Stimulated activated CD4-positive, alpha-beta T cell treated with anti-CD3 and anti-CD28 coated beads, Interleukin-15, amount 100 ng/mL, for 1 hour (primary cell): Measurements from ENCODE around the gene GOSR2.
"Not testable (repeated sequence)": the region's sequence is repeated elsewhere in the genome, so short reads cannot be mapped to it uniquely, and the experiment has no call there.

Experiments used
- DNase-seq, 2 donors: peaks; one replicate each; pipeline ENCODE4 v3.0.0-alpha.2; 2020; ENCODE audit warnings: low read depth in 1 of 2, low spot score in 1 of 2

GOSR2 gene

GRCh38 chr17:46928467-46929261 lies 5.7 kb downstream of the GOSR2 start:
- DNase-seq, result no peak

- no peak for DNase-seq
These were observed 6.5 kb downstream of the GOSR2 start for GRCh38 chr17:46929413-46929812.

- no peak for DNase-seq
These were observed 7.1 kb downstream of the GOSR2 start for GRCh38 chr17:46930051-46930450.

GRCh38 chr17:46931596-46931995 lies 8.6 kb downstream of the GOSR2 start:
- no peak for DNase-seq

GRCh38 chr17:46935658-46936266 lies 12.8 kb downstream of the GOSR2 start:
- DNase-seq, result no peak

GRCh38 chr17:46940692-46941404 lies 17.9 kb downstream of the GOSR2 start:
- peak; percentile 43 to 46 for DNase-seq

GRCh38 chr17:46942441-46943217 lies 19.7 kb downstream of the GOSR2 start:
- peak in 1 of 2 donors; percentile 29 for DNase-seq

- no peak for DNase-seq
These were observed 20.2 kb downstream of the GOSR2 start for GRCh38 chr17:46943218-46943500.

GRCh38 chr17:46943501-46944393 lies 20.8 kb downstream of the GOSR2 start:
- no peak for DNase-seq

- DNase-seq, result no peak
These were observed 22.0 kb downstream of the GOSR2 start for GRCh38 chr17:46944931-46945330.

- no peak for DNase-seq
These were observed 24.3 kb downstream of the GOSR2 start for GRCh38 chr17:46947216-46947615.

- DNase-seq, result no peak
These were observed 25.6 kb downstream of the GOSR2 start for GRCh38 chr17:46948544-46948943.

GRCh38 chr17:46949291-46950174 lies 26.6 kb downstream of the GOSR2 start:
- DNase-seq, result no peak

GRCh38 chr17:46950342-46950996 lies 27.5 kb downstream of the GOSR2 start:
- no peak for DNase-seq

GRCh38 chr17:46950997-46951621 lies 28.1 kb downstream of the GOSR2 start:
- no peak for DNase-seq

- no peak for DNase-seq
These were observed 28.7 kb downstream of the GOSR2 start for GRCh38 chr17:46951706-46952105.

GRCh38 chr17:46952115-46952514 lies 29.2 kb downstream of the GOSR2 start:
- no peak for DNase-seq

- DNase-seq, result not testable (repeated sequence)
These were observed 30.2 kb downstream of the GOSR2 start for GRCh38 chr17:46953191-46953590.
